GM19452 (cell line): ENCODE results near the gene PNMA8B.
"Not testable (repeated sequence)": the region's sequence is repeated elsewhere in the genome, so short reads cannot be mapped to it uniquely, and the experiment has no call there.

ENCODE experiments used
- ATAC-seq: cut with Tn5 transposase; IDR thresholded peaks from one replicate; pipeline ENCODE4 v1.9.1; 2021; ENCODE audit not compliant: unreplicated experiment

PNMA8B gene

GRCh38 chr19:46514589-46515289, 19.1 kb upstream of the PNMA8B start:
- ATAC-seq, result no peak

GRCh38 chr19:46513461-46514236, 18.0 kb upstream of the PNMA8B start:
- no peak for ATAC-seq

- ATAC-seq, result no peak
Measured at GRCh38 chr19:46511237-46511636, 15.6 kb upstream of the PNMA8B start.

- ATAC-seq, result no peak
Measured at GRCh38 chr19:46508206-46508605, 12.5 kb upstream of the PNMA8B start.

- ATAC-seq, result no peak
Measured at GRCh38 chr19:46503848-46504453, 8.3 kb upstream of the PNMA8B start.

- no peak for ATAC-seq
Measured at GRCh38 chr19:46502891-46503290, 7.2 kb upstream of the PNMA8B start.

GRCh38 chr19:46499692-46500091, 4.0 kb upstream of the PNMA8B start:
- ATAC-seq, result no peak

GRCh38 chr19:46497773-46498172, 2.1 kb upstream of the PNMA8B start:
- ATAC-seq, result no peak

- ATAC-seq, result not testable (repeated sequence)
Measured at GRCh38 chr19:46496886-46497285, 1.2 kb upstream of the PNMA8B start.

- no peak for ATAC-seq
Measured at GRCh38 chr19:46496304-46496703, 637 bp upstream of the PNMA8B start.

- no peak for ATAC-seq
Measured at GRCh38 chr19:46494941-46495785, 504 bp downstream of the PNMA8B start.

GRCh38 chr19:46494146-46494940, 1.3 kb downstream of the PNMA8B start:
- ATAC-seq, result no peak

GRCh38 chr19:46493236-46494145, 2.2 kb downstream of the PNMA8B start:
- no peak for ATAC-seq

GRCh38 chr19:46492841-46493235, 2.8 kb downstream of the PNMA8B start:
- no peak for ATAC-seq

GRCh38 chr19:46491975-46492682, 3.5 kb downstream of the PNMA8B start:
- ATAC-seq, result no peak

- no peak for ATAC-seq
Measured at GRCh38 chr19:46490774-46491173, 4.9 kb downstream of the PNMA8B start.

- ATAC-seq, result no peak
Measured at GRCh38 chr19:46489445-46490272, 6.0 kb downstream of the PNMA8B start.

GRCh38 chr19:46488551-46488950, 7.1 kb downstream of the PNMA8B start:
- no peak for ATAC-seq
